Gastroesophageal sphincter (tissue), 3 donors: Measurements from ENCODE around the gene ENTPD3.

ENCODE experiments used
- CTCF ChIP-seq, 4 experiments: fragments of 200-600 bp in 2 of 4; fragments of 450-650 bp in 2 of 4; sonication (generic) in 1 of 4; IDR thresholded peaks; one replicate each; pipeline ENCODE4 v1.5.1; 2017 to 2019; ENCODE audit warnings: antibody characterized with exemption in 4 of 4, mild to moderate bottlenecking in 2 of 4, moderate library complexity in 2 of 4
- EP300 ChIP-seq: sonication (generic); formaldehyde crosslinking; IDR thresholded peaks from one replicate; pipeline ENCODE4 v1.6.1; 2017; ENCODE audit warnings: antibody characterized with exemption, mild to moderate bottlenecking
- POLR2A ChIP-seq, 2 donors: fragments of 450-650 bp; IDR thresholded peaks; one replicate each; pipeline ENCODE4 v1.6.1; 2017; ENCODE audit warnings: antibody characterized with exemption in 2 of 2, mild to moderate bottlenecking in 2 of 2, moderate library complexity in 1 of 2
- POLR2AphosphoS5 ChIP-seq: sonication (generic); formaldehyde crosslinking; IDR thresholded peaks from one replicate; pipeline ENCODE4 v1.6.1; 2017; ENCODE audit warnings: antibody characterized with exemption

GRCh38 chr3:40453933-40454332 is 66.9 kb downstream of the ENTPD3 start:
- no peak for TF ChIP-seq CTCF (IDR thresholded peaks at IDR 0.05)
- no peak for TF ChIP-seq POLR2A (IDR thresholded peaks at IDR 0.05)
- TF ChIP-seq POLR2AphosphoS5: no peak
- no peak for TF ChIP-seq EP300
